H1 (cell line): ENCODE data around the gene TMEM250. TPM values are rescaled to one million over a fixed set of nuclear protein-coding genes. Genes with fewer than 3 reads are reported as not detected.

Experiments used
- CTCF ChIA-PET: fragments of 300-600 bp; sonication (Branson Sonifier 250); formaldehyde crosslinking; loops from one replicate; lab custom pipeline; 2021; ENCODE audit not compliant: partially characterized antibody; lab: Charles Lee
- POLR2A ChIA-PET: fragments of 300-600 bp; sonication (Branson Sonifier 250); formaldehyde crosslinking; loops from one replicate; lab custom pipeline; 2021; ENCODE audit warnings: inconsistent platforms; ENCODE audit not compliant: partially characterized antibody; lab: Charles Lee
- DNase-seq, 2 experiments: peaks; one replicate each; pipeline versions ENCODE4 v3.0.0 to v3.0.0-alpha.2; 2010 to 2022; ENCODE audit warnings: low spot score in 2 of 2, low read depth in 1 of 2, mixed read lengths in 1 of 2
- FAIRE-seq: peaks from 2 replicates; lab custom pipeline; 2011; peaks lifted over from hg19 to GRCh38; lab: Jason Lieb, UNC
- H2AFZ ChIP-seq: 2 replicates; pipeline ENCODE4 v1.8.1; 2012; ENCODE audit warnings: low read length, inconsistent platforms
- H2AK5ac ChIP-seq: 2 replicates; pipeline ENCODE4 v1.6.1; 2013; ENCODE audit warnings: low read depth, low read length
- H2BK120ac ChIP-seq: replicated peaks from 2 replicates; pipeline ENCODE3; 2013; ENCODE audit warnings: low read depth, low read length, inconsistent platforms
- H2BK12ac ChIP-seq: 2 replicates; pipeline ENCODE4 v1.6.1; 2013; ENCODE audit warnings: low read depth, low read length
- H2BK15ac ChIP-seq: 2 replicates; pipeline ENCODE4 v1.6.1; 2013; ENCODE audit warnings: low read length
- H2BK20ac ChIP-seq: 2 replicates; pipeline ENCODE4 v1.6.1; 2013; ENCODE audit warnings: low read length
- H2BK5ac ChIP-seq: 2 replicates; pipeline ENCODE4 v1.6.1; 2013; ENCODE audit warnings: low read depth, low read length
- H3K14ac ChIP-seq: 2 replicates; pipeline ENCODE4 v1.6.1; 2013; ENCODE audit warnings: inconsistent platforms; ENCODE audit not compliant: insufficient read length
- H3K18ac ChIP-seq: 2 replicates; pipeline ENCODE4 v1.6.1; 2013; ENCODE audit warnings: low read length; ENCODE audit errors: extremely low read depth
- H3K23ac ChIP-seq: 2 replicates; pipeline ENCODE4 v1.6.1; 2013; ENCODE audit warnings: inconsistent platforms; ENCODE audit not compliant: insufficient read length
- H3K23me2 ChIP-seq: 2 replicates; pipeline ENCODE4 v1.6.1; 2013; ENCODE audit warnings: low read depth, low read length
- H3K27ac ChIP-seq: 2 replicates; pipeline ENCODE4 v1.6.1; 2011; ENCODE audit warnings: low read depth, low read length, inconsistent platforms
- H3K27me3 ChIP-seq, 4 experiments: replicated peaks in 1 of 4; 1 replicate in 1 of 4; 2 replicates in 3 of 4; pipeline versions ENCODE4 v1.6.1 to v1.8.1; 2011 to 2013; ENCODE audit warnings: low read length in 3 of 4, mild to moderate bottlenecking in 3 of 4, inconsistent platforms in 2 of 4, mixed read lengths in 2 of 4, moderate library complexity in 1 of 4; ENCODE audit not compliant: control insufficient read depth in 3 of 4, insufficient read depth in 3 of 4; ENCODE audit errors: extremely low read depth in 1 of 4
- H3K36me3 ChIP-seq, 4 experiments: 2 replicates each; pipeline versions ENCODE4 v1.6.1 to v1.8.1; 2011 to 2013; ENCODE audit warnings: mild to moderate bottlenecking in 4 of 4, low read length in 3 of 4, moderate library complexity in 2 of 4, control low read depth in 1 of 4, inconsistent platforms in 1 of 4; ENCODE audit not compliant: insufficient read depth in 4 of 4, control insufficient read depth in 2 of 4
- H3K4ac ChIP-seq: replicated peaks from 2 replicates; pipeline ENCODE3; 2013; ENCODE audit warnings: low read length, low read depth, mixed read lengths, inconsistent platforms; ENCODE audit not compliant: insufficient read length
- H3K4me1 ChIP-seq, 4 experiments: replicated peaks in 1 of 4; 1 replicate in 1 of 4; 2 replicates in 3 of 4; pipeline versions ENCODE4 v1.6.1 to v1.8.1; 2011 to 2013; ENCODE audit warnings: low read length in 3 of 4, inconsistent platforms in 2 of 4, mixed read lengths in 1 of 4; ENCODE audit not compliant: insufficient read depth in 4 of 4, control insufficient read depth in 3 of 4
- H3K4me2 ChIP-seq, 2 experiments: 2 replicates each; pipeline versions ENCODE4 v1.6.1 to v1.8.1; 2011 to 2013; ENCODE audit warnings: low read depth in 2 of 2, low read length in 2 of 2, control low read depth in 1 of 2, inconsistent platforms in 1 of 2, mild to moderate bottlenecking in 1 of 2; ENCODE audit not compliant: insufficient read depth in 1 of 2
- H3K4me3 ChIP-seq, 4 experiments: fragments of 200-600, 300-600 bp in 1 of 4; sonication (generic), shearing (Covaris generic), sonication (Bioruptor Twin) in 1 of 4; 2 replicates each; pipeline versions ENCODE4 v1.5.1 to v1.8.1; 2011 to 2016; ENCODE audit warnings: low read length in 4 of 4, low read depth in 3 of 4, control low read depth in 2 of 4, inconsistent platforms in 2 of 4, mild to moderate bottlenecking in 2 of 4, mixed read lengths in 1 of 4, moderate library complexity in 1 of 4; ENCODE audit not compliant: insufficient read depth in 2 of 4; ENCODE audit errors: extremely low read depth in 1 of 4
- H3K56ac ChIP-seq: replicated peaks from 2 replicates; pipeline ENCODE3; 2013; ENCODE audit warnings: low read depth, mild to moderate bottlenecking, mixed read lengths, low read length, inconsistent platforms; ENCODE audit not compliant: insufficient read length
- H3K79me1 ChIP-seq: 2 replicates; pipeline ENCODE4 v1.6.1; 2013; ENCODE audit warnings: low read depth, low read length, control low read depth
- H3K79me2 ChIP-seq, 2 experiments: 2 replicates each; pipeline versions ENCODE4 v1.6.1 to v1.8.1; 2012 to 2013; ENCODE audit warnings: low read length in 2 of 2, mild to moderate bottlenecking in 2 of 2, inconsistent platforms in 1 of 2; ENCODE audit not compliant: insufficient read depth in 2 of 2, control insufficient read depth in 1 of 2
- H3K9ac ChIP-seq, 4 experiments: replicated peaks in 1 of 4; 1 replicate in 1 of 4; 2 replicates in 3 of 4; pipeline versions ENCODE4 v1.6.1 to v1.8.1; 2011 to 2013; ENCODE audit warnings: low read depth in 3 of 4, low read length in 3 of 4, control low read depth in 2 of 4, mild to moderate bottlenecking in 2 of 4, moderate library complexity in 2 of 4, inconsistent platforms in 1 of 4; ENCODE audit errors: extremely low read depth in 1 of 4
- H3K9me3 ChIP-seq, 2 experiments: 2 replicates each; pipeline versions ENCODE4 v1.6.1 to v1.8.1; 2012 to 2013; ENCODE audit warnings: mild to moderate bottlenecking in 2 of 2, moderate library complexity in 2 of 2, control low read depth in 1 of 2, inconsistent platforms in 1 of 2, low read depth in 1 of 2, low read length in 1 of 2, mixed read lengths in 1 of 2; ENCODE audit not compliant: insufficient read depth in 2 of 2
- H4K20me1 ChIP-seq, 2 experiments: replicated peaks in 1 of 2; 2 replicates each; pipeline versions ENCODE3 to v1.8.1; 2011 to 2013; ENCODE audit warnings: inconsistent platforms in 2 of 2, low read length in 2 of 2, mild to moderate bottlenecking in 1 of 2; ENCODE audit not compliant: insufficient read depth in 2 of 2, control insufficient read depth in 1 of 2
- H4K5ac ChIP-seq: 2 replicates; pipeline ENCODE4 v1.6.1; 2013; ENCODE audit warnings: low read length, low read depth, mixed read lengths, inconsistent platforms; ENCODE audit not compliant: insufficient read length
- H4K8ac ChIP-seq: 2 replicates; pipeline ENCODE4 v1.8.0; 2013; ENCODE audit warnings: mild to moderate bottlenecking, moderate library complexity, low read length, inconsistent platforms; ENCODE audit not compliant: insufficient read depth; ENCODE audit errors: extremely low read depth
- H4K91ac ChIP-seq: replicated peaks from 2 replicates; pipeline ENCODE3; 2013; ENCODE audit warnings: low read length, mixed read lengths, inconsistent platforms; ENCODE audit not compliant: insufficient read length
- ASH2L ChIP-seq: fragments of 200-600, 300-600 bp; sonication (generic); IDR thresholded peaks from one replicate; pipeline ENCODE4 v1.7.1; 2017; ENCODE audit warnings: low read length
- CEBPB ChIP-seq: IDR thresholded peaks from 2 replicates; pipeline ENCODE4 v1.6.1; 2012; ENCODE audit warnings: low read depth, low read length
- MAX ChIP-seq: IDR thresholded peaks from 2 replicates; pipeline ENCODE4 v1.6.1; 2012; ENCODE audit warnings: inconsistent platforms
- SRF ChIP-seq: IDR thresholded peaks from 2 replicates; pipeline ENCODE4 v1.6.1; 2011; ENCODE audit warnings: mild to moderate bottlenecking, low read depth, low read length, moderate library complexity
- ZNF274 ChIP-seq: IDR thresholded peaks from 2 replicates; pipeline ENCODE4 v1.7.0; 2012; ENCODE audit warnings: low read length, borderline replicate concordance; ENCODE audit errors: extremely low read depth
- WGBS, 2 experiments: shearing (Covaris generic) in 1 of 2; methylation state at CpG; one replicate each; pipeline versions ENCODE4 v1.1.6 to v1.1.7; 2013 to 2015; ENCODE audit warnings: low lambda C conversion rate in 2 of 2, mixed read lengths in 2 of 2, inconsistent platforms in 1 of 2, low coverage in 1 of 2, missing lambda C conversion rate in 1 of 2; ENCODE audit not compliant: insufficient replicate concordance in 2 of 2, insufficient coverage in 1 of 2, insufficient read length in 1 of 2; ENCODE audit errors: extremely low coverage in 1 of 2, missing lambda C conversion rate in 1 of 2; 5-methylcytosine and 5-hydroxymethylcytosine counted together
- polyA plus RNA-seq, 7 experiments: library from polyadenylated mRNA; depleted of rRNA in 3 of 7; stranded (reverse) in 5 of 7; unstranded in 2 of 7; fragments of >200 nt in 5 of 7; fragments of 200-250 nt in 2 of 7; gene quantifications; 1 replicate in 5 of 7; 2 replicates in 1 of 7; 4 replicates in 1 of 7; pipeline versions ENCODE4 v1.2.1 to v1.2.3, GENCODE V29; 2011 to 2013; ENCODE audit warnings: missing spikeins in 2 of 7, mixed read lengths in 2 of 7
- total RNA-seq: library from RNA; stranded (reverse); fragmentation: NEBNext Ultra II Directional; extraction: Animal tissue kit (Norgen Biotek cat#: 25700); gene quantifications from 2 replicates; pipeline ENCODE4 v1.2.1, GENCODE V29; 2021

The TMEM250 gene
- total and polyA plus RNA-seq, 2 of the 8 experiments (the other 6 are each of a cell fraction or from before 2014, with no cell fraction given) = 22.3 to 34.9 TPM

GRCh38 chr9:136090768-136091581 lies 27.7 kb downstream of the TMEM250 start:
- no peak for TF ChIP-seq CEBPB
- no peak for TF ChIP-seq ZNF274
- TF ChIP-seq ASH2L = no peak
- TF ChIP-seq SRF = peak; percentile 85
- TF ChIP-seq MAX = 0 out of 2 replicates have a peak, but pooled peaks have one; percentile 13
- ChIA-PET POLR2A (interaction anchor here (1.0 to 1.8 kb wide), 4 partner anchors 8 to 39 kb away, joined by 3 to 5 read pairs (median 4); no protein-coding TSS in a partner anchor), CTCF (interaction anchor here (0.6 to 2.9 kb wide), 17 partner anchors 9 to 123 kb away, joined by 3 to 17 read pairs (median 4); no protein-coding TSS in a partner anchor)
- H3K9me3 ChIP-seq = no peaks in the 10 kb centered on the region
- H3K4me3 ChIP-seq = no peak overlapping the region
- H3K27me3 ChIP-seq = peaks cover 2 to 22% (median 17%) of the 10 kb centered on the region in 4 experiments; a peak in 6 of 7 replicates
- peak overlapping the region; percentile 45 for H3K27ac ChIP-seq
- peak in 1 of 2 experiments; percentile 61 for DNase-seq
- no peak overlapping the region for H2BK20ac ChIP-seq
- H4K91ac ChIP-seq = peak overlapping the region; percentile 91
- peaks cover 0 to 39% (median 22%) of the 10 kb centered on the region in 4 experiments; a peak in 6 of 7 replicates for H3K4me1 ChIP-seq
- no peaks in the 10 kb centered on the region; the same call in 1 of the 2 replicates for H3K79me1 ChIP-seq
- no peak overlapping the region for H3K14ac ChIP-seq
- H4K8ac ChIP-seq = peak overlapping the region; percentile 65
- peaks cover 0 to 6% of the 10 kb centered on the region in 2 experiments; a peak in 1 of 4 replicates for H3K79me2 ChIP-seq
- H2BK12ac ChIP-seq = peak overlapping the region; percentile 94
- H2AK5ac ChIP-seq = no peak overlapping the region; the same call in 1 of the 2 replicates
- H3K18ac ChIP-seq = peak overlapping the region; percentile 13
- H3K9ac ChIP-seq = no peak overlapping the region; a peak in 1 of 7 replicates
- no peak overlapping the region for H3K4me2 ChIP-seq
- peaks cover 3 to 5% of the 10 kb centered on the region in 2 experiments for H4K20me1 ChIP-seq
- no peak overlapping the region for H2BK15ac ChIP-seq
- H3K56ac ChIP-seq = no peak overlapping the region
- H3K36me3 ChIP-seq = no peaks in the 10 kb centered on the region
- H3K23ac ChIP-seq = no peak overlapping the region
- H4K5ac ChIP-seq = no peak overlapping the region
- peak overlapping the region; percentile 53 for H3K4ac ChIP-seq
- FAIRE-seq = no peak
- WGBS, 2 experiments = 86% methylated on average over 21 of the region's 22 CpGs; no CpG with 5 or more reads in 1 of the 2 experiments
- H2BK120ac ChIP-seq = no peak overlapping the region
- H3K23me2 ChIP-seq = peaks cover 8% of the 10 kb centered on the region; the same call in 1 of the 2 replicates
- peak overlapping the region; percentile 66; the same call in 1 of the 2 replicates for H2BK5ac ChIP-seq
- no peak overlapping the region for H2AFZ ChIP-seq
